Measurements from ENCODE around the gene TTLL12. TPM values are rescaled to one million over a fixed set of nuclear protein-coding genes. Genes with fewer than 3 reads are reported as not detected.

TTLL12 gene
- total RNA-seq, 1 donor from 2014 or later, result 21.4 TPM

- Mint-ChIP-seq H3K27me3 (ENCODE audit: low read depth, unreplicated experiment) (peaks cover 27% of the 10 kb centered on the region), H3K9me3 (ENCODE audit: unreplicated experiment) (no peaks in the 10 kb centered on the region), H3K4me1 (ENCODE audit: low read depth, unreplicated experiment) (no peaks in the 10 kb centered on the region), H3K27ac (ENCODE audit: unreplicated experiment) (no peak overlapping the region), H3K36me3 (ENCODE audit: low read depth, unreplicated experiment) (no peaks in the 10 kb centered on the region), H3K4me3 (ENCODE audit: unreplicated experiment) (no peak overlapping the region)
- H3K4me3 ChIP-seq (ENCODE audit: insufficient read depth, low read depth, low read length), result no peak overlapping the region
- H3K36me3 ChIP-seq (ENCODE audit: insufficient read depth, low read length), result no peaks in the 10 kb centered on the region
- DNase-seq (ENCODE audit: low read depth), result no peak
- no peaks in the 10 kb centered on the region for H3K9me3 ChIP-seq (ENCODE audit: insufficient read depth, low read depth, low read length)
- no peaks in the 10 kb centered on the region for H3K4me1 ChIP-seq (ENCODE audit: insufficient read depth, low read length)
- H4K20me1 ChIP-seq (ENCODE audit: insufficient read depth, low read length), result no peaks in the 10 kb centered on the region
- no peak for TF ChIP-seq CTCF (IDR thresholded peaks at IDR 0.05; ENCODE audit: insufficient read depth, low read depth, low read length)
- TF ChIP-seq EZH2 (IDR thresholded peaks at IDR 0.05; ENCODE audit: insufficient read depth, low read length), result no peak
- H3K27ac ChIP-seq (ENCODE audit: low read depth, low read length), result no peak overlapping the region
- FAIRE-seq, result no peak
- H3K9ac ChIP-seq (ENCODE audit: low read length), result no peak overlapping the region
- H3K27me3 ChIP-seq (ENCODE audit: insufficient read depth, low read length), result peaks cover 2% of the 10 kb centered on the region
- H3K4me2 ChIP-seq (ENCODE audit: low read length), result no peak overlapping the region
- H2AFZ ChIP-seq (ENCODE audit: low read depth, low read length), result no peak overlapping the region
- H3K79me2 ChIP-seq (ENCODE audit: insufficient read depth, low read length), result no peaks in the 10 kb centered on the region
Observed at GRCh38 chr22:43213051-43213450, 26.1 kb upstream of the TTLL12 start.

- TF ChIP-seq CTCF (IDR thresholded peaks at IDR 0.05; ENCODE audit: insufficient read depth, low read depth, low read length), result no peak
- TF ChIP-seq EZH2 (IDR thresholded peaks at IDR 0.05; ENCODE audit: insufficient read depth, low read length), result no peak
- no peaks in the 10 kb centered on the region for H4K20me1 ChIP-seq (ENCODE audit: insufficient read depth, low read length)
- no peaks in the 10 kb centered on the region for H3K4me1 ChIP-seq (ENCODE audit: insufficient read depth, low read length)
- H3K27ac ChIP-seq (ENCODE audit: low read depth, low read length), result no peak overlapping the region
- H3K36me3 ChIP-seq (ENCODE audit: insufficient read depth, low read length), result no peaks in the 10 kb centered on the region
- no peak for DNase-seq (ENCODE audit: low read depth)
- H3K27ac Mint-ChIP-seq (ENCODE audit: unreplicated experiment), result no peak overlapping the region
- no peak for FAIRE-seq
- no peak overlapping the region for H2AFZ ChIP-seq (ENCODE audit: low read depth, low read length)
- no peak overlapping the region for H3K9ac ChIP-seq (ENCODE audit: low read length)
- no peak overlapping the region for H3K4me3 ChIP-seq (ENCODE audit: insufficient read depth, low read depth, low read length)
- no peaks in the 10 kb centered on the region for H3K9me3 Mint-ChIP-seq (ENCODE audit: unreplicated experiment)
- no peaks in the 10 kb centered on the region for H3K4me1 Mint-ChIP-seq (ENCODE audit: low read depth, unreplicated experiment)
- H3K9me3 ChIP-seq (ENCODE audit: insufficient read depth, low read depth, low read length), result no peaks in the 10 kb centered on the region
- H3K4me3 Mint-ChIP-seq (ENCODE audit: unreplicated experiment), result no peak overlapping the region
- peaks cover 25% of the 10 kb centered on the region for H3K27me3 Mint-ChIP-seq (ENCODE audit: low read depth, unreplicated experiment)
- H3K79me2 ChIP-seq (ENCODE audit: insufficient read depth, low read length), result no peaks in the 10 kb centered on the region
- H3K27me3 ChIP-seq (ENCODE audit: insufficient read depth, low read length), result peaks cover 2% of the 10 kb centered on the region
- H3K36me3 Mint-ChIP-seq (ENCODE audit: low read depth, unreplicated experiment), result no peaks in the 10 kb centered on the region
- no peak overlapping the region for H3K4me2 ChIP-seq (ENCODE audit: low read length)
Observed at GRCh38 chr22:43212434-43212952, 25.6 kb upstream of the TTLL12 start.

- Histone ChIP-seq H3K9ac (ENCODE audit: low read length) (no peak overlapping the region), H4K20me1 (ENCODE audit: insufficient read depth, low read length) (no peaks in the 10 kb centered on the region), H3K4me2 (ENCODE audit: low read length) (no peak overlapping the region), H3K27me3 (ENCODE audit: insufficient read depth, low read length) (peaks cover 2% of the 10 kb centered on the region), H2AFZ (ENCODE audit: low read depth, low read length) (no peak overlapping the region), H3K4me3 (ENCODE audit: insufficient read depth, low read depth, low read length) (no peak overlapping the region), H3K9me3 (ENCODE audit: insufficient read depth, low read depth, low read length) (no peaks in the 10 kb centered on the region), H3K4me1 (ENCODE audit: insufficient read depth, low read length) (no peaks in the 10 kb centered on the region), H3K36me3 (ENCODE audit: insufficient read depth, low read length) (no peaks in the 10 kb centered on the region), H3K79me2 (ENCODE audit: insufficient read depth, low read length) (no peaks in the 10 kb centered on the region), H3K27ac (ENCODE audit: low read depth, low read length) (no peak overlapping the region)
- H3K4me1 Mint-ChIP-seq (ENCODE audit: low read depth, unreplicated experiment), result no peaks in the 10 kb centered on the region
- FAIRE-seq (no peak), DNase-seq (ENCODE audit: low read depth) (no peak)
- peaks cover 25% of the 10 kb centered on the region for H3K27me3 Mint-ChIP-seq (ENCODE audit: low read depth, unreplicated experiment)
- TF ChIP-seq EZH2 (IDR thresholded peaks at IDR 0.05; ENCODE audit: insufficient read depth, low read length) (no peak), CTCF (IDR thresholded peaks at IDR 0.05; ENCODE audit: insufficient read depth, low read depth, low read length) (no peak)
- no peaks in the 10 kb centered on the region for H3K36me3 Mint-ChIP-seq (ENCODE audit: low read depth, unreplicated experiment)
- H3K27ac Mint-ChIP-seq (ENCODE audit: unreplicated experiment), result no peak overlapping the region
- H3K9me3 Mint-ChIP-seq (ENCODE audit: unreplicated experiment), result no peaks in the 10 kb centered on the region
- no peak overlapping the region for H3K4me3 Mint-ChIP-seq (ENCODE audit: unreplicated experiment)
Observed at GRCh38 chr22:43211941-43212433, 25.1 kb upstream of the TTLL12 start.

Measured in astrocyte (in vitro differentiated cells and primary cell).